Bronchial epithelial cell (primary cell): ENCODE results near the gene CEACAM8. TPM values are rescaled to one million over a fixed set of nuclear protein-coding genes. Genes with fewer than 3 reads are reported as not detected.
"Not testable (repeated sequence)": the region's sequence is repeated elsewhere in the genome, so short reads cannot be mapped to it uniquely, and the experiment has no call there.

Experiments used
- DNase-seq: peaks from one replicate; pipeline ENCODE4 v3.0.0-alpha.2; 2010; ENCODE audit warnings: low read depth
- FAIRE-seq: peaks from 2 replicates; lab custom pipeline; 2011; peaks lifted over from hg19 to GRCh38; lab: Jason Lieb, UNC
- H3K27me3 ChIP-seq: 2 replicates; pipeline ENCODE4 v1.5.1; 2011; ENCODE audit warnings: low read length; ENCODE audit not compliant: control insufficient read depth, insufficient read depth
- H3K36me3 ChIP-seq: 2 replicates; pipeline ENCODE4 v1.5.1; 2011; ENCODE audit warnings: low read length; ENCODE audit not compliant: control insufficient read depth, insufficient read depth
- H3K4me3 ChIP-seq: 2 replicates; pipeline ENCODE4 v1.5.1; 2011; ENCODE audit warnings: mild to moderate bottlenecking, low read depth, low read length, control low read depth
- total RNA-seq: library from RNA; depleted of rRNA; stranded (reverse); fragments of >200 nt; gene quantifications from 2 replicates; pipeline ENCODE4 v1.2.1, GENCODE V29; 2014
- TF ChIP-seq, protein P1 (sequence below): IDR thresholded peaks from 2 replicates; pipeline ENCODE4 v1.5.1; 2011; ENCODE audit warnings: mild to moderate bottlenecking, moderate library complexity, low read length, control low read depth, inconsistent platforms; ENCODE audit not compliant: insufficient read depth, severe bottlenecking

Gene CEACAM8
- total RNA-seq, 1 donor from 2014 or later, result not detected

DNA sequence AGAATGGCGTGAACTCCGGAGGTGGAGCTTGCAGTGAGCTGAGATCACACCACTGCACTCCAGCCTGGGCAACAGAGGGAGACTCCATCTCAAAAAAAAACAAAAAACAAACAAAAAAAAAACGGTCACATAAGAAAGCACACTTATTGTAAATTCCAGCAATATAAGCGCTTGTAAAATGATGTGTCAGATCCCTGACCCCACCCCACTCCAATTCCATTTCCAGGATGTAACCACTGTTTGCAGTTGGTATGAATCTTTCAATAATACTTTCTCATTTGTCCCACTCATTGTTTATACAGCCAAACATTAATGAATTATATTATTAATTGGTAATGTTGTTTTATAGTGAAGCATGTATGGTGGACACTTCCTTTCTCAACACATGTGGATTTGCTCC, 50.6 kb downstream of the CEACAM8 start:
- TF ChIP-seq, protein P1, sequence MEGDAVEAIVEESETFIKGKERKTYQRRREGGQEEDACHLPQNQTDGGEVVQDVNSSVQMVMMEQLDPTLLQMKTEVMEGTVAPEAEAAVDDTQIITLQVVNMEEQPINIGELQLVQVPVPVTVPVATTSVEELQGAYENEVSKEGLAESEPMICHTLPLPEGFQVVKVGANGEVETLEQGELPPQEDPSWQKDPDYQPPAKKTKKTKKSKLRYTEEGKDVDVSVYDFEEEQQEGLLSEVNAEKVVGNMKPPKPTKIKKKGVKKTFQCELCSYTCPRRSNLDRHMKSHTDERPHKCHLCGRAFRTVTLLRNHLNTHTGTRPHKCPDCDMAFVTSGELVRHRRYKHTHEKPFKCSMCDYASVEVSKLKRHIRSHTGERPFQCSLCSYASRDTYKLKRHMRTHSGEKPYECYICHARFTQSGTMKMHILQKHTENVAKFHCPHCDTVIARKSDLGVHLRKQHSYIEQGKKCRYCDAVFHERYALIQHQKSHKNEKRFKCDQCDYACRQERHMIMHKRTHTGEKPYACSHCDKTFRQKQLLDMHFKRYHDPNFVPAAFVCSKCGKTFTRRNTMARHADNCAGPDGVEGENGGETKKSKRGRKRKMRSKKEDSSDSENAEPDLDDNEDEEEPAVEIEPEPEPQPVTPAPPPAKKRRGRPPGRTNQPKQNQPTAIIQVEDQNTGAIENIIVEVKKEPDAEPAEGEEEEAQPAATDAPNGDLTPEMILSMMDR, result no peak
- H3K4me3 ChIP-seq, result no peak overlapping the region
- FAIRE-seq, result no peak
- no peaks in the 10 kb centered on the region for H3K27me3 ChIP-seq
- no peak for DNase-seq
- no peaks in the 10 kb centered on the region for H3K36me3 ChIP-seq

DNA sequence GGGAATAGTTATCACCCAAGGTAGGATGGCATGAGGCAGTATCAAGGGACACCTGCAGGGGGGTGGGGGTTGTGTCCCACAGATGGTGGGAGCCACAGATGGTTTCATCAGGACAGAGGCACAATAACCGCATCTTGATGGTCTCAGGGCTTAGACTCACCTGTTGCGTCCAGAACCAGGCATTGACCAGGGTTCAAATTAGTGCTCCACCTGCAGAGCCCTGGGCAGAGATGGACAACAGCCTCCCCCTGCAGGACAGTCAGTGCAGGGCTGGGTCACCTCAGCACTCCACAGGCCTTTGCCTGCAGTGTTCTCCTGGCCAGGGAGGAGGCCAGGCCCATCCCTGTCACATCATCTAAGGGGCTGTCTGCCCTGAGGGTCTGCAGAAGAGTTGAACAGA, 51.9 kb downstream of the CEACAM8 start:
- Histone ChIP-seq H3K4me3 (no peak overlapping the region), H3K27me3 (no peaks in the 10 kb centered on the region), H3K36me3 (no peaks in the 10 kb centered on the region)
- FAIRE-seq, result peak; percentile 47
- TF ChIP-seq, protein P1, result peak; percentile 8
- DNase-seq, result no peak

DNA sequence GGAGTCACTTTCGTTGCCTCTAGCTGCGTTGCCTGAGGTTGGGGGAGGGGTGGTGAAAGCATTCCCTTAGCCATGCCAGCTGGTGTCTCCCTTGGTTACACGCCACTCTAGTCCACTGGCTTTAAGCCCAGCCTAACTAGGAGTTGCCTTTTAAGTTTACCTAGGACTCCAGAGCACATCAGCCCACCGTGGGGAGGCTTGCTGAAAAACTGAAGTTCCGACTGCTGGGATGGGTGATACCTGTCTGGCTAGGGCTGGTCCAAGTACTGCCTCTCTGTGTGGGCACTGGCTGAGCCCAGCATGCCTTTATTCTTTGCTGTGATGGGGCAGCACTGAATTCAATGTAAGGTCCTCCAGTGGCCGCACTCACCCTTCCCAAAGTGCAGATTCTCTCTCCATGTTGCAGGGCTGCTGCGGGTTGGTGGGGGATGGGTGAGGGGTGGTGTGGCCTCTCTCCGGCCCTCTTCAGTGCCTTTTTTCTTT, 54.6 kb downstream of the CEACAM8 start:
- DNase-seq (no peak), FAIRE-seq (no peak)
- no peaks in the 10 kb centered on the region for H3K27me3 ChIP-seq
- H3K36me3 ChIP-seq, result no peaks in the 10 kb centered on the region
- H3K4me3 ChIP-seq, result no peak overlapping the region
- TF ChIP-seq, protein P1, result no peak

DNA sequence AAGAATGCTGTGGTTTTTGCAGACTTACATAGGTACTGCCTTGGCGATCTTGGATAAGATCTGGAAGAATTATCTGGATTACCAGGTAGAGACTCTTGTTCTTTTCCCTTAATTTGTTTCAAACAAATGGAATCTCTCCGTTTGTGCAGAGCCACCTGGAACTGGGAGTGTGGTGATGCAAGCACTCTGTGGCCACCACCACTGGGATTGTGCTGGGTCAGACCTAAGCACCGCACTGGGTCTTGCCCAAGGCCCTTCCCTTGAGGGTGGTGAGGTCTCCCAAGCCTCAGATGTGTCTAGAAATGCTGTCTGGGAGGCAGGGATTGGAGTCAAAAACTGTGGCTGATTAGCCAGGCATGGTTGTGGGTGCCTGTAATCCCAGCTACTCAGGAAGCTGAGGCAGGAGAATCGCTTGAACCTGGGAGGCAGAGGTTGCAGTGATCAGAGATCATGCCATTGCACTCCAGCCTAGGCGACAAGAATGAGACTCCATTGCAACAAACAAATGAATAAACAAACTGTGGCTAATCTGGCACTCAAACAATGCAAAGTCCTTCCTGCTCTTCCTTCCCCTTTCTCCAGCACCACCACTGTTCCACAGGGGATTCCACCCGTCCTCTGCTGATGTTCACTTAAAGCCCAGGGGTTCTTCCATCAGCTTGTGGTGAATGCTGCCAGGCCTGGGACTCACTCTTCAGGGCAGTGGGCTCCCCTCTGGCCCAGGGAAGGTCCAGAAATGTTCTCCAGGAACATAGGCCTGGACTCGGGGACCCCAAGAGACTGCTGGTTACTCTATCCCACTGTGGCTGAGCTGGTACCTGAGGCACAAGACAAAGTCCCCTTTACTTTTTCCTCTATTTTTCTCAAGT, 55.6 kb downstream of the CEACAM8 start:
- DNase-seq (no peak), FAIRE-seq (no peak)
- Histone ChIP-seq H3K36me3 (no peaks in the 10 kb centered on the region), H3K27me3 (no peaks in the 10 kb centered on the region), H3K4me3 (no peak overlapping the region)
- TF ChIP-seq, protein P1, result no peak

DNA sequence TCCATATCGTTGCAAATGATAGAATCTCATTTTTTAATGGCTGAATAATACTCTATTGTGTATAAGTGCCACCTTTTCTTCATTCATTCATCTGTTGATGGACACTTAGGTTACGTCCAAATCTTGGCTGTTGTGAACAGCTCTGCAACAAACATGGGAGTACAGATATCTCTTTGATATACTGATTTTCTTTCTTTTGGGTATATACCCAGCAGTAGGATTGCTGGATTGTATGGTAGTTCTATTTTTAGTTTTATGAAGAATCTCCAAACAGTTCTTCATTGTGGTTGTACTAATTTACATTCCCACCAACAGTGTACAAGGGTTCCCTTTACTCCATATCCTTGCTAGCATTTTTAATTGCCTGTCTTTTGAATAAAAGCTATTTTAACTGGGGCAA, 59.4 kb downstream of the CEACAM8 start:
- H3K27me3 ChIP-seq, DNase-seq, H3K4me3 ChIP-seq, FAIRE-seq, H3K36me3 ChIP-seq: not testable (repeated sequence)

DNA sequence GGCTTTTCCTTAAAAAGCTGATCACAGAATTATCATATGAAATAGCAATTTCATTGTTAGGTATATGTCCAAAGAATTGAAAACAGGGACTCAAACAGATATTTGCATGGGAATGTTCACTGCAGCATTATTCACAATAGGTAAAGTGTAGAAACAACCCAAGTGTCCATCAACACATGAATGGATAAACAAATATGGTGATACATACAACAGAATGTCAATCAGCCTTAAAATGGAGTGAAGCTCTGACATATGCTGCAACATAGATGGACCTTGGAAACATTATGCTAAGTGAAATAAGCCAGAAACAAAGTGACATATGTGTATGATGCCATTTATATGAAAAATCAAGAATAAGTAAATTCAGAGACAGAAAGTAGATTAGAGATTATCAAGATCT, 60.3 kb downstream of the CEACAM8 start:
- DNase-seq (no peak), FAIRE-seq (no peak)
- Histone ChIP-seq H3K27me3 (no peaks in the 10 kb centered on the region), H3K36me3 (no peaks in the 10 kb centered on the region), H3K4me3 (no peak overlapping the region)
- TF ChIP-seq, protein P1, result no peak
